Stomach (tissue), 4 donors: ENCODE data around the gene TLR8.

Experiments used
- CTCF ChIP-seq, 7 experiments: fragments of 450-650 bp in 4 of 7; fragments of 200-600 bp in 3 of 7; sonication (generic) in 3 of 7; IDR thresholded peaks; one replicate each; pipeline ENCODE4 v1.5.1; 2016 to 2019; ENCODE audit warnings: antibody characterized with exemption in 7 of 7, control low read depth in 2 of 7, mild to moderate bottlenecking in 1 of 7
- EP300 ChIP-seq: sonication (generic); formaldehyde crosslinking; IDR thresholded peaks from one replicate; pipeline ENCODE4 v1.6.1; 2017; ENCODE audit warnings: antibody characterized with exemption
- POLR2A ChIP-seq, 4 donors: fragments of 450-650 bp; IDR thresholded peaks; one replicate each; pipeline ENCODE4 v1.6.1; 2016; ENCODE audit warnings: antibody characterized with exemption in 4 of 4, control low read depth in 2 of 4, mild to moderate bottlenecking in 1 of 4, moderate library complexity in 1 of 4
- POLR2AphosphoS5 ChIP-seq, 3 donors: sonication (generic); formaldehyde crosslinking; IDR thresholded peaks; one replicate each; pipeline ENCODE4 v1.6.1; 2016; ENCODE audit warnings: antibody characterized with exemption in 3 of 3

DNA sequence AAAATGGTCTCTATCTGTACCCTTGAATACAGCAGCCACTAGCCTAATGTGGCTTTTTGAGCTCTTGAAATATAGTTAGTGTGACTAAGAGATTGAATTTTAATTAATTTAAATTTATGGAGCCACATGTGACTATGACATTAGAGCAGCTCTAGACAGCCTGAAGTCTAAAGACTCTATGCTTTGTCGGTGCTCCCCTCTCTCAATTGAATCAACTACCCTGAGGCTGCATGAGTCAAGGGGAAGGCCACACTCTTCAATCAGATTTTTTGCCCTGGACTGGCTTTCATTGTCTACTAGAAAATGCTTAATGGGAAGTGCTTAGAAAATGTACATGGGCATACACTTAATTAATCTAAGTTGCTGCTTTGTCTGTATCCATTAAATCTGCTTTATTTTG is 27.9 kb upstream of the TLR8 start:
- TF ChIP-seq POLR2AphosphoS5 (IDR thresholded peaks at IDR 0.05) (no peak), CTCF (IDR thresholded peaks at IDR 0.05) (no peak), POLR2A (IDR thresholded peaks at IDR 0.05) (no peak), EP300 (no peak)
